ENCODE results near the gene SOX1. TPM values are rescaled to one million over a fixed set of nuclear protein-coding genes. Genes with fewer than 3 reads are reported as not detected.

The SOX1 gene
- polyA plus RNA-seq, 3 donors: not detected

GRCh38 chr13:112042496-112042895, 24.5 kb upstream of the SOX1 start:
- H3K27me3 Mint-ChIP-seq (ENCODE audit: low read depth in 3 of 3): peaks cover 0 to 8% (median 6%) of the 10 kb centered on the region in 3 donors
- WGBS (ENCODE audit: insufficient coverage): 89% methylated on average over 3 of the region's 4 CpGs
- H3K9me3 Mint-ChIP-seq: peaks cover 8 to 18% (median 11%) of the 10 kb centered on the region in 7 donors

GRCh38 chr13:112052213-112052612, 14.7 kb upstream of the SOX1 start:
- H4K20me1 ChIP-seq (ENCODE audit: insufficient read depth, low read length): no peaks in the 10 kb centered on the region

More at GRCh38 chr13:112042496-112042895, 24.5 kb upstream of the SOX1 start:
- no peaks in the 10 kb centered on the region for H3K36me3 Mint-ChIP-seq
- no peaks in the 10 kb centered on the region for H4K20me1 ChIP-seq (ENCODE audit: insufficient read depth, low read length)
- intact Hi-C loops (cut with micrococcal nuclease): no loop called here
- H3K9me3 ChIP-seq (replicated peaks in 1 of 2; ENCODE audit: control insufficient read depth in 1 of 2, insufficient read depth in 1 of 2, low read length in 2 of 2): peaks cover 4 to 10% of the 10 kb centered on the region in 2 donors
- H3K27me3 ChIP-seq (ENCODE audit: control insufficient read depth in 2 of 2, insufficient read depth in 2 of 2, low read length in 2 of 2): peaks cover 0 to 3% of the 10 kb centered on the region in 2 donors
- H3K4me1 Mint-ChIP-seq: no peaks in the 10 kb centered on the region
- no peaks in the 10 kb centered on the region for H3K4me1 ChIP-seq (ENCODE audit: control insufficient read depth in 1 of 2, insufficient read depth in 2 of 2, low read length in 2 of 2)
- no peak overlapping the region for H3K27ac ChIP-seq (ENCODE audit: low read depth in 1 of 2, low read length in 2 of 2)
- DNase-seq: no peak
- no peaks in the 10 kb centered on the region for H3K36me3 ChIP-seq (replicated peaks in 1 of 2; ENCODE audit: control insufficient read depth in 1 of 2, insufficient read depth in 2 of 2, low read length in 2 of 2)
- H3K79me2 ChIP-seq (ENCODE audit: insufficient read depth, low read length): no peaks in the 10 kb centered on the region
- H2AFZ ChIP-seq (ENCODE audit: insufficient read depth, low read depth, low read length, poor library complexity, severe bottlenecking): no peak overlapping the region
- no peak overlapping the region for H3K9ac ChIP-seq (ENCODE audit: insufficient read depth, low read length, poor library complexity, severe bottlenecking)
- TF ChIP-seq CTCF (IDR thresholded peaks at IDR 0.05): no peak
- H3K27ac Mint-ChIP-seq: no peak overlapping the region
- H3K4me2 ChIP-seq (replicated peaks; ENCODE audit: extremely low read depth, low read length, poor library complexity, severe bottlenecking): no peak overlapping the region
- no peak overlapping the region for H3K4me3 Mint-ChIP-seq
- H3K4me3 ChIP-seq (replicated peaks in 1 of 3; ENCODE audit: low read depth in 2 of 3, low read length in 3 of 3): no peak overlapping the region

More at GRCh38 chr13:112052213-112052612, 14.7 kb upstream of the SOX1 start:
- Mint-ChIP-seq H3K4me3 (peak overlapping the region in 1 of 2 donors; percentile 72), H3K27ac (no peak overlapping the region), H3K9me3 (peaks cover 3 to 33% (median 22%) of the 10 kb centered on the region in 7 donors), H3K27me3 (ENCODE audit: low read depth in 3 of 3) (peaks cover 60 to 66% (median 61%) of the 10 kb centered on the region in 3 donors), H3K36me3 (no peaks in the 10 kb centered on the region), H3K4me1 (no peaks in the 10 kb centered on the region)
- WGBS (ENCODE audit: insufficient coverage): 57% methylated on average over 5 of the region's 13 CpGs
- no peaks in the 10 kb centered on the region for H3K4me1 ChIP-seq (ENCODE audit: control insufficient read depth in 1 of 2, insufficient read depth in 2 of 2, low read length in 2 of 2)
- intact Hi-C loops (cut with micrococcal nuclease): no loop called here
- no peak overlapping the region for H3K27ac ChIP-seq (ENCODE audit: low read depth in 1 of 2, low read length in 2 of 2)
- H3K9me3 ChIP-seq (replicated peaks in 1 of 2; ENCODE audit: control insufficient read depth in 1 of 2, insufficient read depth in 1 of 2, low read length in 2 of 2): peaks cover 19 to 30% of the 10 kb centered on the region in 2 donors
- H3K36me3 ChIP-seq (replicated peaks in 1 of 2; ENCODE audit: control insufficient read depth in 1 of 2, insufficient read depth in 2 of 2, low read length in 2 of 2): no peaks in the 10 kb centered on the region
- DNase-seq: no peak
- no peak overlapping the region for H3K4me3 ChIP-seq (replicated peaks in 1 of 3; ENCODE audit: low read depth in 2 of 3, low read length in 3 of 3)
- H2AFZ ChIP-seq (ENCODE audit: insufficient read depth, low read depth, low read length, poor library complexity, severe bottlenecking): no peak overlapping the region
- TF ChIP-seq CTCF (IDR thresholded peaks at IDR 0.05): no peak
- H3K27me3 ChIP-seq (ENCODE audit: control insufficient read depth in 2 of 2, insufficient read depth in 2 of 2, low read length in 2 of 2): peaks cover 57 to 75% of the 10 kb centered on the region in 2 donors
- H3K4me2 ChIP-seq (replicated peaks; ENCODE audit: extremely low read depth, low read length, poor library complexity, severe bottlenecking): no peak overlapping the region
- no peak overlapping the region for H3K9ac ChIP-seq (ENCODE audit: insufficient read depth, low read length, poor library complexity, severe bottlenecking)
- no peaks in the 10 kb centered on the region for H3K79me2 ChIP-seq (ENCODE audit: insufficient read depth, low read length)
